Activated CD8-positive, alpha-beta memory T cell treated with anti-CD3 and anti-CD28 coated beads, Interleukin-2, amount 50 U/mL, for 24 hours (primary cell): Measurements from ENCODE around the gene MAP1A.

ENCODE experiments used
- DNase-seq: peaks from one replicate; pipeline ENCODE4 v3.0.0-alpha.2; 2020; ENCODE audit errors: extremely low read depth

Gene MAP1A

DNA sequence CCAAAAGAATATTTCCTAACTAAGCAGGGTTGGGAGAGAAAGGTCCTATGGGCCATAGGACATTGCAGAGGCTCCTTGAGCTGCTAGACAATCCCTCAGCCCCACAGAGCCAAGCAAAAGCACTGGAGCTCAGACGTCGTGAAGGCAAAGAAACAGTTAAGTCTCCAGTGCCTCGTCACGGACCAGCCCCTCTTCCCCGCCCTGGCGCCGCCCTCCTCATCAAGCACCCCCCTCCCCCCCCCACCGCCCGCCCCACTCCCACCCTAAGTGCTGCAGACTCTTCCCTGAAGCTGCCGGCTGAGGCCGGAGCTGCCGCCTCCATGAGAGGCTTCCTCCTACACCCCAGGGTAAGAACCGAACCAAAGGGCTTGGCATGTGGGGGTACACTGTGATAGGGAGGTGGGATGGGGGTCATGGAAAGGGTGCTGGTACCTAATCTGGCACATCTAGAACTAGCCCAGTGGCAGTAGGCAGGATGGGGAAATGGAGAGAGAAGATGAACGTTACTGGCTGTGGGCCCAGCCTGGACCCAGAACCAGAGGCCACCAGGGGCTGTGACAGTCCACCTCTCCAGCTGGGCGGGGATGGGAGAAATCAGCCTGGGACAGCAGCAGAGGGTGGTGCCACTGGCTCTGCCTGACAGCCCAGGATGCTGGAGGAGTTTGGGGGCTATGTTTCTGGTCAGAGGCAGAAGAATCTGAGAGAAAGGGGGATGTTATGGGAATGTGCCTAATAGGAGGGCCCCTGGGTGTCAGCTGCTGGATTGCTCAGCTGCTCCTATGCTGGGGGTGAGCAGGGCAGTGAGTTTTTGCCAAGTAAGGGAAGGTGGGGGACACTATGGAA, at the start of gene MAP1A:
Gene MAP1A (plus strand): TSS at position 255 of the 843 bp plus-strand sequence. CDS start 3,866 bp downstream, outside the sequence.
- DNase-seq, result no peak

DNA sequence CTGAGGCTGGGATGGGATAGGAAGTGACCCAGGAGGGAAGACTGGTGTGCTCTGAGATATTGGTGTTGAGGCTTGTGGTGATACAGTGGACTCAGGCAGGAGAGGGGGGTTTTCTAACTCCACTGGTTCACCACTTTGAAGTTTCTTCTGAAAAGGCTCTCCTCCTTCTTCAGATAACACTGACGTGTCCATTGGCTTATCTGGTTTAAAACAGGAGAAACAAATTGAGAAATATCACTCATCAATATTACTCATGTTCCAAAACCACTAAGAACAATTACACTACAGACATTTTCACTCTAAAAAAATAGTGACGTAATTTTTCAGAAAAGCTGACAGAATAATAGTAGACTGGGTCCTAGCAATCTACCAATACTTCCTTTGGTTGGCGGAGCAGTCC, 47.5 kb upstream of the MAP1A start:
- DNase-seq, result no peak

DNA sequence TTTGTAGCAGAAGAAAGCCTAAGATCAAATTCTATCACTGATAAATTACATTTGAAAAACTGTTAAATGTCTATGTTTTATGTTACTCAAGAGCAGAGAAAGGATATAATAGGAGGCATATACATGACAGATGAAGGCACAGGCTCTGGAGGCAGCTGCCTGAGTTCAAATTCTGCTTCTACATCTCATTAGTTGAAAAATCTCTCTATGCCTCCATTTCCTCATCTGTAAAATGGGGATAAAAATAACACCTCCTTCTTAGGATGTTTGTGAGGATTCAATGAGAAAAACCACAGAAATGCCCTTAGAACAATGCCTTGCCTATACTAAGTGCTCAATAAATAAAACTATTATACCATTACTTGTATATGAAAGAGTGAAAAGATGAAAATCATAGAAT, 45.4 kb upstream of the MAP1A start:
- DNase-seq, result no peak

DNA sequence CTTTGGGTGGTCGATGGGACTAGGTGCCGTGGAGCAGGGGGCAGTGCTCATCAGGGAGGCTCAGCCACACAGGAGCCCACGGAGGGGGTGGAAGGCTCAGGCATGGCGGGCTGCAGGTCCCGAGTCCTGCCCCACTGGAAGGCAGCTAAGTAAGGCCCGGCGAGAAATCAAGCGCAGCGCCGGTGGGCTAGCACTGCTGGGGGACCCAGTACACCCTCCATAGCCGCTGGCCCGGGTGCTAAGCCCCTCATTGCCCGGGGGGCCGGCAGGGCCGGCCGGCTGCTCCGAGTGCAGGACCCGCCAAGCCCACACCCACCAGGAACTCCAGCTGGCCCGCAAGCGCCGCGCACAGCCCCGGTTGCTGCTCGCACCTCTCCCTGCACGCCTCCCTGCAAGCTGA, 43.5 kb upstream of the MAP1A start:
- no peak for DNase-seq

DNA sequence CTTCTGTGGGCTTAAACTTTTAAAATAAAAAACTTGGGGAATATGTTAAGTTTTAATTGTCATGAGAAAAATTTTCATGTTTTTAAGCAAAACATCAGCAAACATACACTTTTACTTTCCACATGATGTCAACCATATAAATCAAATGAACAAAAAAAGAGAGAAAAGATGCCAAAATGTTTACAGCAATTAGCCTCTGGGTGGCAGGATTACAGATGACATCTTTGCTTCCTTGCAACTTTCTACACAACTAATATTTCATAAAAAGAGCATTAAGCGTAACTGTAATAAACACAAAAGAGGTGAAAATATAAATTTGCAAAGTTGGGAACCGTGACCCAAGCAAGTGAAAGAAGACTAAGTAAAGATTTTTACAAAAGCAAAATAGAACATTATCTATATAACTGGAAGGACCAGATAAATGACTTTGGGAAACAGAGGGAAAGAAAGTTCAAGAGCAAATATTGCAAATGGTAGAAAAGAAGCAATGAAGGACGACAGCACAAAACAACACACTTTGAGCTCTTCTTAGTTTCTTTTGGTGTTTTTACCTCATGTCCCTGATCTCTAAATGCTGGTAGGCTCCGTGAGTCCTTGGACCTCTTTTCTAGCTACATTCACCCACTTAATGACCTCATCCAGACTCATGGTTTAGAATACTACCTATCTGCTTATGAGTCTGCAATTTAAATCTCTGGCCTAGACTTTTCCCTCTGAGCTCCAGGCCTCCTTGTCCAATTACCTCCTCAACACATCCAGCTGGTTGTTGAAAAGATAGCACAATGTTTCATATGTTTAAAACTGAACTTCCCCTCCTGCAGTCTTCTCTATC, 33.9 kb upstream of the MAP1A start:
- no peak for DNase-seq

DNA sequence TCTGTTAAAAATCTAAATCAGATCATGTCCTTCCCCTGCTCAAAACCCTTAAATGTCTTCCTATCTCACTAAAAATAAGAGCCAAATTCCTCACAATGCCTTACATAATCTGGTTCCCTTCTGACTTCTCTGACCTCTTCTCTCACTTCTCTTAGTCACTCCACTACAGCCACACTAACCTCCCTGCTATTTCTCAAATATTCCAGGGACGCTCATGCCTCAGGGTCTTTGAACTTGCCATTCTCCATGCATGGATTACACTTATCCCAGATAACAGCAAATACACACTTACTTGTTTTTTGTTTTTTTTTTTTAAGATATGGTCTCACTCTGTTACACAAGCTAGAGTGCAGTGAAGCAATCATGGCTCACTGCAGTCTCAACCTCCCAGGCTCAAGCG, 33.0 kb upstream of the MAP1A start:
- no peak for DNase-seq

DNA sequence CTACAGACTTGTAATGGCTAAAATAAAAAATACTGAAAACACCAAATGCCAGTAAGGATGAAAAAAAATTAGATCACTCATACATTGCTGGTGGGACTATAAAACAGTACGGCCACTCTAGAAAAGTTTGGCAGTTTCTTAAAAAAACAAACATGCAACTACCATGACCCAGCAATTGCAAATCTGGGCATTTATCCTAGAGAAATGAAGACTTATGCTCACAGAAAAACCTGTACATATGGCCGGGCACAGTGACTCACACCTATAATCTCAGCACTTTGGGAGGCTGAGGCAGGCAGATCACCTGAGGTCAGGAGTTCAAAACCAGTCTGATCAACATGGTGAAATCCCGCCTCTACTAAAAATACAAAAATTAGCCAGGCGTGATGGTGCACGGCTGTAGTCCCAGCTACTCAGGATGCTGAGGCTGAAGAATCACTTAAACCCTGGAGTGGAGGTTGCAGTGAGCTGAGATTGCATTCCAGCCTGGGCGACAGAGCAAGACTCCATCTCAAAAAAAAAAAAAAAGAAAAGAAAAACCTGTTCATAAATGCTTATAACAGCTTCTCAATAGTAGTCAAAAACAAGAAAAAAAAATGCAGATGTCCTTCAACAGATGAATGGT, 30.0 kb upstream of the MAP1A start:
- no peak for DNase-seq

DNA sequence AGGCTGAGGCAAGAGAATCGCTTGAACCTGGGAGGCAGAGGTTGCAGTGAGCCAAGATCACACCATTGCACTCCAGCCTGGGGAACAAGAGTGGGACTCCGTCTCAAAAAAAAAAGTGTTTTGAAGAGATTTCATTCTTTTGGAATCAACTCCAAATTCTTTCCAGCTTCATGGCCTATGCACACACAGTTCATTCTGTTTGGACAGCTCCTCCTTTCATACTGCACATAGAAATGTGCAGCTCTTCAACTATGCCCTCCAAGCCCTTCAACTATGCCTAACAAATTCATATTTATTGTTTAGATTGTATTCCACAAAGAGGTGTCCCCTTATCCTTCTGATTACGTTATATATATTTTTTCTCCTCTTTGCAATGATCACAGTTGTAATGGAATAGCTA, 28.6 kb upstream of the MAP1A start:
- no peak for DNase-seq

DNA sequence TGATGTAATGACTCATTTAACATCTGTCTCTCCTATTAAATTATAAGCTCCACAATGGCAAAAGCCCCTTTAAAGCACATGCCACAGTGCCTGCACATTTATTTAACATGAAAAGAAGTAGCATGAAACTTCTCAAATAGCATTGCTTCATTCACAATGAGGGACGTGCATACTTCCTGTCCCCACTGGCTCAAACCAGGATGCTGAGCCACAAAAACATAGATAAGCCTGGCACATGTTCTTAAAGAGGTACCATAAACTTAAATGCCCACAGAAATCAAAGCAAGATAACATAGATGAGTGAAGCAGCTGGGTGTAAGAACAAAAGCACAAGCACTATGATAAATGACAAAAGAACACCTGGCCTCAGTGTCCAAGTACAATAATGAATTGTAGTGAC, 28.2 kb upstream of the MAP1A start:
- no peak for DNase-seq

DNA sequence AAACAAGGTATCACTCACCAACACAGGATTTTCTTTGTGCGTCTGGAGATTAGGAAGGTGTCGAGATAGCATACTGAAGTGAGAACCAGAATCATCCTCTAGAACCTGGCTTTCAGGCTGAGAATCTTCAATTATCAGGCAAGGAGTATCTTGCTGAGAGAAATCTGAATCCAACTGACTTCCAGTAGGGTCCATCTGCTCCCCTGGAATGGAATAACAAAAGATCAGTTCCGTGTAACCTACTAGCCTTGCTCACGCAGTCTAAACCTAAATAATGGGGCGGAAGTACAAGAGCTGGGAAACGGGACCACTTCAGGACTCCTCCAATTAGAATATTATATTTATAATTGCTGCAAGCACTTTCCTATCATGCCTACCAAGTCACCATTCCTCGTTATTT, 25.1 kb upstream of the MAP1A start:
- no peak for DNase-seq

DNA sequence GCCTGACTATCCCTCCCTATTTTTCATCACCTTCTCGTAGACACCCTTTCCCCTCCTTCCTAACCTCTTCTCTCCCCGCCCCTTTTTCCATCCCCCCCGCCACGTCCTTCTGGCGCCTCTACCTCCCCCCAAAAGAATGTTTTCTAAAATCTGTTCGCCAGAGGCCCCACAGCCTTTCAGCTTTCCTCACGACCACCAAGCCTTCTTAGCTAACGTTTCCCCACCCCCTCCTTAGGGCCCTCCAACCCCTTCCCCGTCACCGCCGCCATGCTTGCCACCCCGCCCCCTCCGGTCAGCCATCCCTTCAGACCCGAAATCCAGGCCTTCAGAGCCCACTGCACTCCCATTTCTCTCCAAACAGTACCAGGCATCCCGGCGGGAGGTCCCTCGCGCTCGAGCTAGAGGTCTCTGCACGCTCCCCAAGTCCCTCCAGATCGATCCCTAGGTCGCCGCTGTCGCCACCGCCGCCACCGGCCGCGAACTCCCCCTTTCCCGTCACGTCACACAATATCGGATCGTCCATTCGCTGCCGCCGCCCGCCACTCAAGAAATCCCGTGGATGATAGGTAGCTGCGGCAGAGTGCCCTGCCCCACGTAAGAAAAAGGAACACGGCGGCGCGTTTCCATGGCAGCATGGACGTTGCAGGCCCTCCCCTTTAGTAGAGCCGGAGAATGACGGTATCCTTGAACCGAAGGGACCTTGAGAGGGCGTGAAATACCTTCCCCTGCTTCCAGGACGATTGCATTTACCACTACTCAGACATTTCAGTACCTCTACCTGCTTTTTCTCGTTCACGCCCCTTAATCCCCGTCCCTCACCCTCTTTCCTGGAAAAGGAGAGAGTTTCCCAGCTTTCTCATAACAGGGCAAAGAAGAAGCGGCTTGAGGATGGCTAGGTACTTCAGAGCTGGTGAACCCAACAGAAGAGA, 24.5 kb upstream of the MAP1A start, which contains the start of gene TP53BP1:
Gene TP53BP1 (minus strand): TSS at position 484 of the 929 bp plus-strand sequence. CDS start 113 bp downstream, at position 371.
- DNase-seq, result peak; percentile 93

DNA sequence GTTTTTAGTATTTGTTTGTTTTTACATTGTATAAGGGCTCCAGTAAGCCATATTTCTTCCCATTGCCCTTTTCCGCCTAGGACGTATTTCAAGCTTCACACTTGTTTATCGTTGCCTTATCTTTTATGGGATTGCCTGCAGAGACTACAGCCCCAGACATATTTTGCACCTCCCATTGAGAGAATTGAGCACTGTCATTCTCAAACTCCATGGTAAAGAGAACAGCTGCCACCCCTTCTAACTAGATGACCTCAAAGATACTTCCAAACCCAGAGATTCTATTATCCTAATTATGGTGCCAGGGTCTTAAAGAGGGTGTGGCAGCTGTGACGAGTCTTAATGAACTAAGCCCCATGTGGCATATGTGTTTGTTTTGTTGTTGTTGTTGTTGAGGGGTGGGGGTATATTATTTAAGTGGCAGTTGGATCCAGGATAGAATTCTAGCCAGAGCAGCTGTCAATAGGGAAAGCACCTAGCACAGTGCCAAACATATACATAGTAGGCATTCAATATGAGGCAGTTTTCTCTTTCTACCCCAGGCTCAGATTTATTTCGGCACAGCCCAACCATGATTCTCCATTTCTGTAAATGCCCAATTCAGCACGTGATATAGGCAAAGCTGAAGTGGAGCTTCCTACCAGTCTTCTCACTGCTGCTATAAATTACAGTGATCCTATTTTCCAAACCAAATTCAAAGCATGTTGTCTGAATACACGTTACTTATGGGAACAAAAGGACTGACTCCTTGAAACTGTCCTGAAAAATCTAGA, 23.5 kb upstream of the MAP1A start:
- no peak for DNase-seq

DNA sequence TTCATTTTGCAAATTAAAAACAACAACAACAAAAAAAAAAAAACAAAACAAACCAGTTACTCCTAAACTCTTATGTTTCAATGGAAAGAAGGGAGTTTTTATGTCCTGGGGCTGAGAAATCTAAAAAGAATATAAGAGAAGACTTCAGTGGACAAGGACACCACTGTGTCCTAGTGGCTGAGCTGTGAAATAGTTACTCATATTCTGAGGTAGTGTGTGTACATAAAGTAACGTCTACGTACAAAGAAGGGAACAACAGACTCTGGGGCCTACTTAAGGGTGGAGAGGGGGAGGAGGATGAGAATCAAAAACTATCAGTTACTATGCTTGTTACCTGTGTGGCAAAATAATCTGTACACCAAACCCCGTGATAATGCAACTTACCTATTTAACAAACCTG, 18.4 kb upstream of the MAP1A start:
- DNase-seq, result no peak

DNA sequence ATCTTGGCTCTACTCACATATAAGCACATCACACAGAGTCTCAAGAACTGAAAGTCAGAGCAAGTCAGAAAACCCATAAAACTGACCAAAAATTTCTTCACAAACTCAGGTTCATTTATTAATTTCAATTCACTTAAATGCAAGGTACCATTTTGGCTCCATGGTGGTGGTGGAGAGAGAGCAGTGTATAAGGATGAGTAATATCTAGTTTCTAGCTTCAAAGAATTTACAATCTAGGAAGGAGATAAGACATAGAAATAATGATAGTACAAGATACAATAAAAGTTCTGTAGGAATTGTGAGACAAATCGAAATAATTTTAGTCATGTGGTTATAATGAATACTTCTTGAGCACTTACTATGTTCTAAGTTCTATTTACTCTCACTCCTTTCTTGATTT, 17.8 kb upstream of the MAP1A start:
- DNase-seq, result no peak

DNA sequence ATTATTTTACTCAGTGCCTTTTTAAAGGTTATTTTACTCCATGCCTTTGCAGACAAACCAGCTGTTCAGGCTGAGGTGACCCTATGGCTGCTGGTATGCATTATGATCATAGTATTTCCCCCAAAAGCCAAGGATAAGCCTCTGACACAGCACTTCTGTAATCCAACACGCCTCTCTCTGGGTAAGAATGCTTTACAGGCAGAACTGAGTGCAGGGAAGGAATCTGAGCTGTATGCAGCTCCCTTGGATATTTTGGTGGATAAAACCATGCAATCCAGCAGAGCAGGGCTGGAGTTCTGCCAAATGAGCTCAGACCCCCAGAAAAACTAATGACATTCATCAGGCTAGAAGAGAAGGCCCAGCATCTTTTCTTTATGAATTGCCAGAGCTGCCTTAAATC, 11.7 kb upstream of the MAP1A start:
- DNase-seq, result no peak

DNA sequence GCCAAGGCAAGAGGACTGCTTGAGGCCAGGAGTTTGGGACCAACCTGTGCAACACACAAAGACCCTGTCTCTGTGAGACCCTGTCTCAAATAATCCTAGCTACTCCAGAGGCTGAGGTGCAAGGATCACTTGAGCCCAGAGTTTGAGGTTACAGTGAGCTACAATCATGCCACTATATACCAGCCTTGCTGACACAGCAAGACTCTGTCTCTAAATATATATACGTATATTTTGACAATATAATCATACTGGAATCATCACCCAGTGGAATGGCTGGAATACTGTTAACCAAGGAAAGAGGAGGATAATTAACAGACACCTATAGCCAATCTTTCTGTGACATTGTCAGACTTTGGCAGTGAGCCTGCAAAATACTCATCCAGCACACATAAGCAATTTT, 9.0 kb upstream of the MAP1A start:
- DNase-seq, result no peak

DNA sequence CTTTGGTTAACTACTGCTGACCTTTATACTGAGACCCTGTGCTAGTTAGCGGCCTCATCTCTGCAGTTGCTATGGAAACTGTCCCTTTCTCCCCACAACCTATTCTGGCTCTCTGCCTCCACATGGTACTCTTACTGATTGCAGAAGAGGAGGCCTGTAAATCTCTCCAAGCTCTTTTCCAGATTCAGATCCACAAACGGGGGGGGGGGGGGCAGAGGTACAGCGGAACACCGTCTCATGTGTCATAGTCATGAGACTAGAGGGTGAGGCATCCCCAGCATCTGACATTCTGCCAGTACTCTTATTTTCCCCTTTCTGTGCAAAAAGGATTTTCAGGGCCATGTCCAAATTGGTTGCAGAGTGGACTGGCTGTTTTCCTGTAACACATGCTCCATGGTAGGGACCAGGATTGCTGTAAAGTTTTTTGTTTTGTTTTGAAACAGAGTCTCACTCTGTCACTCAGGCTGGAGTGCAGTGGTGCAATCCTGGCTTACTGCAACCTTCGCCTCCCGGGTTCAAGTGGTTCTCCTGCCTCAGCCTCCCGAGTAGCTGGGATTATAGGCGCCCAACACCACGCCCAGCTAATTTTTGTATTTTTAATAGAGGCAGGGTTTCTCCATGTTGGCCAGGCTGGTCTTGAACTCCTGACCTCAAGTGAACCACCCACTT, 8.3 kb upstream of the MAP1A start:
- DNase-seq, result no peak

DNA sequence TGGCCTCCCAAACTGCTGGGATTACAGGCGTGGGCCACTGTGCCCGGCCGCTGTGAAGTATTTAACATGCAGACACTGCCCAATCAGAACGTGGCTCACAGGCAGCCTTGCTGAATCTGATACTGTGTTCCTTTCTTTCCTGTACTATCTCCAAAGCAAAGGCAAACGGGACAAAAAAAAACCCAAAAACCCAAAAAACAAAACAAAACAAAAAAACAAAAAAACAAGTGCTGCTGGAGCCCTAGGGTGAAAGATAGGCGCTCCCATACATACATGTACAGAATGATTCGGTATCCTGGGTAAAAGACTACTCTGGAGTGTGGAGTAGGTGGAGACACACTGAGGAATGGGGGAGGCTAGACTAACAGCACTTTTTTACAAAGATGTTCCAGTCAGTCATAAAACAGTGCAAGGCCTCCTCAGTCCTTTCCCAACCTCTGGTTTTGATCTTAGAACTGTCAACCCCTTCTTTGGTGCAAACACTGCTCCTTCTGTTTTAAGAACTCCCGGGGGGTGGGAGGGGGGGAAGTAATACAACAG, 7.7 kb upstream of the MAP1A start:
- DNase-seq, result no peak

DNA sequence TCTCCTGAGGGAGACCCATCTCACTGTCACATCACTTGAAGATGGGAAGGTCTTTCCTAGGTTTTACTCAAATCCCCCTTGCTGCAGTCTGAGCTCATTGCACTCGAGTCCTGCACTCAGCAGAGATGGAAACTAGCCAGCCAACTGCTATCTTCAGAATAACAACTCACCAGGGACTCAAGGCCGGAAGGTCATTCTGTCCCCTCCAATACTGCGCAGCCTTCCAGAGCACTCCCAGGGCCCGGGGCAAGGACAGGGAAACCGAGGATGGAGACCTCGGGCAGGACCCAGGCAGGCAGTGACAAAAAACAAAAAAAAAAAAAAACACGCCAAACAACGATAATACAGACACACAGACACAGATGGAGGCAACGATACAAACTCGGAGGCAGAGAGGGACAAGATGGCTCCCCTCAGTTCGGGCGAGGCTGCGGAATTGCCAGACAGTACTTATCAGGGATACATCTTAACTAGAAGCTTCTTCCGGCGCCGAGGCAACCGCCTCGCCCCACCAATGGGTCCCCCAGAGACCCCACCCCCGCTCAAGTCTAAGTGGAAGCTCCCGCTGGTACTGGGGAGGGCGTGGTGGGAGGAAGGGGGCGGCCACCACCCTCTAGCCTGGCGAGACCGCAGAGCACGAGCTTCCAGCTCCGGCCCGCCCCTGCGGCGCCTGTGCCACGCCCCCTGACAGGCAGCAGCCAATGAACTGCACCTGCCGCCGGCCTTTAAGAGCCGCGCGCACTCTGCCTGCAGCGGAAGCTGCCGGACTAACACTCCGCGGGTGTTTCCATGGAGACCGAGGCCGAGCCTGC, 7.0 kb upstream of the MAP1A start:
- DNase-seq, result peak; percentile 88
